Keratinocyte (primary cell): ENCODE results near the gene EML2. TPM values are rescaled to one million over a fixed set of nuclear protein-coding genes. Genes with fewer than 3 reads are reported as not detected.
A peak's percentile ranks its signal among the peaks of the same experiment; 100 is the strongest.

ENCODE experiments used
- DNase-seq: peaks from one replicate; pipeline ENCODE4 v3.0.0-alpha.2; 2011; ENCODE audit warnings: low read depth, missing footprints, low spot score
- FAIRE-seq: peaks from 2 replicates; lab custom pipeline; 2011; peaks lifted over from hg19 to GRCh38; lab: Jason Lieb, UNC
- H2AFZ ChIP-seq: 2 replicates; pipeline ENCODE4 v1.6.0; 2012; ENCODE audit warnings: low read length, control low read depth, inconsistent platforms; ENCODE audit not compliant: control insufficient read depth
- H3K27ac ChIP-seq: 2 replicates; pipeline ENCODE4 v1.5.1; 2011; ENCODE audit warnings: low read length; ENCODE audit not compliant: control insufficient read depth, insufficient read depth
- H3K27me3 ChIP-seq: 3 replicates; pipeline ENCODE4 v1.6.0; 2011; ENCODE audit warnings: low read length; ENCODE audit not compliant: control insufficient read depth, insufficient read depth; ENCODE audit errors: extremely low read depth
- H3K36me3 ChIP-seq, 2 experiments: 2 replicates in 1 of 2; 3 replicates in 1 of 2; pipeline ENCODE4 v1.5.1; 2011; ENCODE audit warnings: low read length in 2 of 2, mild to moderate bottlenecking in 1 of 2; ENCODE audit not compliant: control insufficient read depth in 2 of 2, insufficient read depth in 2 of 2; ENCODE audit errors: extremely low read depth in 1 of 2
- H3K4me1 ChIP-seq: 3 replicates; pipeline ENCODE4 v1.5.1; 2011; ENCODE audit warnings: low read length; ENCODE audit not compliant: control insufficient read depth, insufficient read depth; ENCODE audit errors: extremely low read depth
- H3K4me2 ChIP-seq: 3 replicates; pipeline ENCODE4 v1.6.0; 2011; ENCODE audit warnings: low read depth, low read length; ENCODE audit not compliant: control insufficient read depth, insufficient read depth; ENCODE audit errors: extremely low read depth
- H3K4me3 ChIP-seq, 3 experiments: fragments of 200-600 bp in 1 of 3; sonication (generic) in 1 of 3; 2 replicates in 2 of 3; 3 replicates in 1 of 3; pipeline ENCODE4 v1.5.1; 2011 to 2016; ENCODE audit warnings: low read length in 3 of 3, mild to moderate bottlenecking in 3 of 3, control low read depth in 2 of 3, inconsistent platforms in 1 of 3, low read depth in 1 of 3, mixed read lengths in 1 of 3, mixed run types in 1 of 3, moderate library complexity in 1 of 3; ENCODE audit not compliant: control insufficient read depth in 2 of 3, insufficient read depth in 2 of 3; ENCODE audit errors: extremely low read depth in 1 of 3
- H3K79me2 ChIP-seq: 2 replicates; pipeline ENCODE4 v1.6.0; 2012; ENCODE audit warnings: low read length; ENCODE audit not compliant: control insufficient read depth, insufficient read depth
- H3K9ac ChIP-seq: 3 replicates; pipeline ENCODE4 v1.6.0; 2011; ENCODE audit warnings: low read length; ENCODE audit not compliant: control insufficient read depth, insufficient read depth; ENCODE audit errors: extremely low read depth
- H3K9me1 ChIP-seq: 3 replicates; pipeline ENCODE4 v1.6.0; 2011; ENCODE audit warnings: low read length; ENCODE audit not compliant: control insufficient read depth, insufficient read depth; ENCODE audit errors: extremely low read depth
- H3K9me3 ChIP-seq: 2 replicates; pipeline ENCODE4 v1.5.1; 2012; ENCODE audit warnings: low read depth, low read length; ENCODE audit not compliant: control insufficient read depth
- H4K20me1 ChIP-seq: 3 replicates; pipeline ENCODE4 v1.6.0; 2011; ENCODE audit warnings: low read length; ENCODE audit not compliant: control insufficient read depth, insufficient read depth; ENCODE audit errors: extremely low read depth
- CTCF ChIP-seq, 3 experiments: IDR thresholded peaks in 1 of 3; conservative IDR thresholded peaks in 1 of 3; optimal IDR thresholded peaks in 1 of 3; 2 replicates in 2 of 3; 3 replicates in 1 of 3; pipeline versions ENCODE3 to v1.5.1; 2011; ENCODE audit warnings: low read length in 3 of 3, mild to moderate bottlenecking in 3 of 3, moderate library complexity in 2 of 3, control low read depth in 1 of 3, inconsistent platforms in 1 of 3; ENCODE audit not compliant: insufficient read depth in 2 of 3; ENCODE audit errors: extremely low read depth in 1 of 3
- EZH2 ChIP-seq: IDR thresholded peaks from one replicate; pipeline ENCODE4 v1.6.1; 2012; ENCODE audit warnings: inconsistent platforms, mild to moderate bottlenecking, low read length, moderate library complexity
- dilution Hi-C: fragments of 300-500 bp; cut with MboI; formaldehyde crosslinking; loops from one replicate; pipeline ENCODE4 v1.7.0; 2020; ENCODE audit warnings: low sequenced_read_pairs; ENCODE audit not compliant: extremely low pct_ligation_motif_present
- polyA plus RNA-seq, 5 experiments: library from polyadenylated mRNA; depleted of rRNA in 3 of 5; stranded (reverse) in 3 of 5; stranded (forward) in 1 of 5; unstranded in 1 of 5; fragments of >200 nt; gene quantifications; 1 replicate in 1 of 5; 2 replicates in 3 of 5; 3 replicates in 1 of 5; pipeline versions ENCODE4 v1.2.1 to v1.2.3, GENCODE V29; 2011 to 2012; ENCODE audit warnings: missing spikeins in 2 of 5, low read depth in 1 of 5, low replicate concordance in 1 of 5

Gene EML2
- polyA plus RNA-seq, 1 donor (not counting 4 experiments of a cell fraction or from before 2014, with no cell fraction given): 43.4 TPM

DNA sequence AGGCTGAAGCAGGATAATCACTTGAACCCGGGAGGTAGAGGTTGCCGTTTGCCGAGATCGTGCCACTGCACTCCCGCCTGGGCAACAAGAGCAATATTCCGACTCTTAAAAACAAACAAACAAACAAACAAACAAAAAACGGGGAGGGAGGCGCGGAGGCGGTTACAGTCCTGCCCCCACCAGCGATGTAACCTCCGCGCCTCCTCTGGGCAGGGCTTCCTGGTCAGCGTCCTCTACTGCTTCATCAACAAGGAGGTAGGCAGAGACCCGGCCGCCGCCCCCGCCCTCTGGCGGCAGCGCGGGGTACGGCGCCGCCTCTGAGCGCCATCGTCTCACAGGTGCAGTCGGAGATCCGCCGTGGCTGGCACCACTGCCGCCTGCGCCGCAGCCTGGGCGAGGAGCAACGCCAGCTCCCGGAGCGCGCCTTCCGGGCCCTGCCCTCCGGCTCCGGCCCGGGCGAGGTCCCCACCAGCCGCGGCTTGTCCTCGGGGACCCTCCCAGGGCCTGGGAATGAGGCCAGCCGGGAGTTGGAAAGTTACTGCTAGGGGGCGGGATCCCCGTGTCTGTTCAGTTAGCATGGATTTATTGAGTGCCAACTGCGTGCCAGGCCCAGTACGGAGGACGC, 42.3 kb upstream of the EML2 start:
- Histone ChIP-seq H4K20me1 (no peaks in the 10 kb centered on the region), H3K27me3 (no peaks in the 10 kb centered on the region), H3K9me1 (no peaks in the 10 kb centered on the region), H2AFZ (peak overlapping the region; percentile 71), H3K27ac (no peak overlapping the region), H3K9ac (peak overlapping the region; percentile 25), H3K4me2 (peak overlapping the region; percentile 59), H3K36me3 (peaks cover 6 to 16% of the 10 kb centered on the region in 2 experiments), H3K4me1 (peaks cover 15% of the 10 kb centered on the region), H3K79me2 (no peaks in the 10 kb centered on the region), H3K4me3 (peak overlapping the region in 1 of 3 experiments; percentile 50), H3K9me3 (no peaks in the 10 kb centered on the region)
- dilution Hi-C loops: no loop called here
- DNase-seq (no peak), FAIRE-seq (no peak)
- peak; percentile 78 to 92 (median 86) for TF ChIP-seq CTCF (optimal IDR thresholded peaks at IDR 0.05 in 1 of 3, IDR thresholded peaks at IDR 0.05 in 1 of 3, conservative IDR thresholded peaks at IDR 0.05 in 1 of 3; ENCODE audit: extremely low read depth in 1 of 3, insufficient read depth in 2 of 3, low read length in 3 of 3)
- TF ChIP-seq EZH2: no peak

- dilution Hi-C loops: no loop called here
- DNase-seq (peak; percentile 96), FAIRE-seq (peak; percentile 58)
- Histone ChIP-seq H3K4me3 (peak overlapping the region; percentile 42 to 75 (median 54)), H4K20me1 (no peaks in the 10 kb centered on the region), H3K36me3 (no peaks in the 10 kb centered on the region), H3K4me2 (peak overlapping the region; percentile 92), H2AFZ (peak overlapping the region; percentile 70), H3K79me2 (no peaks in the 10 kb centered on the region), H3K9me1 (no peaks in the 10 kb centered on the region), H3K4me1 (peaks cover 15% of the 10 kb centered on the region), H3K9me3 (no peaks in the 10 kb centered on the region), H3K9ac (peak overlapping the region; percentile 47), H3K27me3 (no peaks in the 10 kb centered on the region), H3K27ac (peak overlapping the region; percentile 20)
- TF ChIP-seq EZH2 (no peak), CTCF (optimal IDR thresholded peaks at IDR 0.05 in 1 of 3, IDR thresholded peaks at IDR 0.05 in 1 of 3, conservative IDR thresholded peaks at IDR 0.05 in 1 of 3; ENCODE audit: extremely low read depth in 1 of 3, insufficient read depth in 2 of 3, low read length in 3 of 3) (peak; percentile 17 to 36 (median 25))
Observed at GRCh38 chr19:45677351-45678230, 38.4 kb upstream of the EML2 start.
